Measurements from ENCODE around the gene ADI1. TPM values are rescaled to one million over a fixed set of nuclear protein-coding genes. Genes with fewer than 3 reads are reported as not detected.

The ADI1 gene
- total and polyA plus RNA-seq, 10 of the 15 experiments (the other 5 are each of a cell fraction or from before 2014, with no cell fraction given) = 4.4 to 78.7 (median 17.2) TPM

- peak; percentile 33 for ATAC-seq
- Histone ChIP-seq H3K4me2 (ENCODE audit: control insufficient read depth, insufficient read depth) (no peak overlapping the region), H3K9ac (ENCODE audit: control insufficient read depth, insufficient read depth, low read length) (no peak overlapping the region), H3K4me1 (ENCODE audit: control insufficient read depth, insufficient read depth, low read length) (no peaks in the 10 kb centered on the region), H3K27ac (ENCODE audit: control insufficient read depth, insufficient read depth) (no peak overlapping the region), H3K79me2 (ENCODE audit: control insufficient read depth, insufficient read depth, low read length) (no peaks in the 10 kb centered on the region), H3K36me3 (ENCODE audit: control insufficient read depth in 2 of 2, insufficient read depth in 2 of 2, low read length in 1 of 2) (no peaks in the 10 kb centered on the region), H3K27me3 (replicated peaks in 1 of 2; ENCODE audit: control insufficient read depth in 2 of 2, insufficient read depth in 2 of 2, low read length in 1 of 2) (no peaks in the 10 kb centered on the region), H2AFZ (ENCODE audit: control insufficient read depth, low read depth, low read length) (no peak overlapping the region), H3K4me3 (no peak overlapping the region), H4K20me1 (ENCODE audit: control insufficient read depth, insufficient read depth) (no peaks in the 10 kb centered on the region), H3K9me3 (replicated peaks; ENCODE audit: control insufficient read depth, insufficient read depth, low read length) (no peaks in the 10 kb centered on the region)
- intact Hi-C loops (cut with micrococcal nuclease; ENCODE audit: unreplicated experiment) (no loop called here), in situ Hi-C loops (cut with MboI) (no loop called here)
- 55% methylated on average over 26 of the region's 27 CpGs for WGBS (ENCODE audit: insufficient coverage, insufficient replicate concordance, low lambda C conversion rate, missing lambda C conversion rate)
- FAIRE-seq = no peak
- no TSS peak for BruUV-seq (replicated peaks)
- ChIA-PET CTCF (no interaction called here), RAD21 (ENCODE audit: unreplicated experiment) (no interaction called here), SMC1A (ENCODE audit: uncharacterized antibody, unreplicated experiment) (interaction anchor here (1.8 kb wide), 1 partner anchor 66 kb away, joined by 3 read pairs; no protein-coding TSS in a partner anchor), POLR2A (no interaction called here)
- DNase-seq (ENCODE audit: low read depth, low spot score) = no peak
- no peak for TF ChIP-seq USF1 (IDR thresholded peaks at IDR 0.05; ENCODE audit: borderline replicate concordance, extremely low read length, insufficient read depth, low read depth, low read length)
- TF ChIP-seq CHD4 (IDR thresholded peaks at IDR 0.05) = no peak
- TF ChIP-seq CTCF (IDR thresholded peaks at IDR 0.05 in 2 of 3, conservative IDR thresholded peaks at IDR 0.05 in 1 of 3; ENCODE audit: control insufficient read depth in 2 of 3, extremely low read depth in 1 of 3, insufficient read depth in 1 of 3, low read depth in 3 of 3, low read length in 3 of 3) = no peak
Observed at GRCh38 chr2:3490191-3491170, 28.9 kb downstream of the ADI1 start.
